ENCODE data around the gene KAZALD1. TPM values are rescaled to one million over a fixed set of nuclear protein-coding genes. Genes with fewer than 3 reads are reported as not detected.

The KAZALD1 gene
- total and polyA plus RNA-seq, 4 donors = 4.1 to 12.1 (median 7.4) TPM

GRCh38 chr10:101063548-101064414, 2.0 kb downstream of the KAZALD1 start:
- peaks cover 2 to 65% (median 24%) of the 10 kb centered on the region in 5 donors for H3K4me1 ChIP-seq (ENCODE audit: control insufficient read depth in 5 of 5, insufficient read depth in 5 of 5, low read length in 5 of 5)
- no peak overlapping the region for H3K9ac ChIP-seq (ENCODE audit: insufficient read depth in 1 of 2, low read length in 2 of 2)
- no peak overlapping the region for H3K4me3 ChIP-seq
- peaks cover 0 to 4% (median 2%) of the 10 kb centered on the region in 3 donors for H3K27me3 ChIP-seq (ENCODE audit: control insufficient read depth in 3 of 3, insufficient read depth in 3 of 3, low read length in 2 of 3)
- H3K9me3 ChIP-seq (ENCODE audit: control insufficient read depth in 4 of 4, insufficient read depth in 3 of 4, low read length in 3 of 4) = no peaks in the 10 kb centered on the region
- ATAC-seq (ENCODE audit: insufficient read depth, low FRiP score) (no peak), DNase-seq (peak in 1 of 3 donors; percentile 29)
- H3K36me3 ChIP-seq (ENCODE audit: control insufficient read depth in 4 of 4, insufficient read depth in 4 of 4, low read length in 4 of 4) = no peaks in the 10 kb centered on the region
- 26 to 46% methylated on average over 15 of the region's 15 CpGs for WGBS, 2 donors
- no peak for TF ChIP-seq CTCF (IDR thresholded peaks at IDR 0.05; ENCODE audit: control extremely low read depth, extremely low read depth)
- H3K27ac ChIP-seq (ENCODE audit: low read depth in 1 of 2, low read length in 1 of 2) = peak overlapping the region in 1 of 2 donors; percentile 97

GRCh38 chr10:101064415-101065030, 2.7 kb downstream of the KAZALD1 start:
- Histone ChIP-seq H3K4me3 (no peak overlapping the region), H3K27ac (ENCODE audit: low read depth in 1 of 2, low read length in 1 of 2) (no peak overlapping the region), H3K9ac (ENCODE audit: insufficient read depth in 1 of 2, low read length in 2 of 2) (no peak overlapping the region), H3K4me1 (ENCODE audit: control insufficient read depth in 5 of 5, insufficient read depth in 5 of 5, low read length in 5 of 5) (peaks cover 2 to 64% (median 24%) of the 10 kb centered on the region in 5 donors), H3K36me3 (ENCODE audit: control insufficient read depth in 4 of 4, insufficient read depth in 4 of 4, low read length in 4 of 4) (no peaks in the 10 kb centered on the region), H3K27me3 (ENCODE audit: control insufficient read depth in 3 of 3, insufficient read depth in 3 of 3, low read length in 2 of 3) (peaks cover 0 to 4% (median 2%) of the 10 kb centered on the region in 3 donors), H3K9me3 (ENCODE audit: control insufficient read depth in 4 of 4, insufficient read depth in 3 of 4, low read length in 3 of 4) (no peaks in the 10 kb centered on the region)
- DNase-seq = no peak
- ATAC-seq (ENCODE audit: insufficient read depth, low FRiP score) = no peak
- 88 to 92% methylated on average over 9 of the region's 9 CpGs for WGBS, 2 donors
- TF ChIP-seq CTCF (IDR thresholded peaks at IDR 0.05; ENCODE audit: control extremely low read depth, extremely low read depth) = no peak

GRCh38 chr10:101065481-101066145, 3.8 kb downstream of the KAZALD1 start:
- H3K9ac ChIP-seq (ENCODE audit: insufficient read depth in 1 of 2, low read length in 2 of 2) = no peak overlapping the region
- ATAC-seq (ENCODE audit: insufficient read depth, low FRiP score) = no peak
- 86 to 89% methylated on average over 3 of the region's 3 CpGs for WGBS, 2 donors

More at GRCh38 chr10:101065481-101066145, 3.8 kb downstream of the KAZALD1 start:
- peaks cover 2 to 55% (median 24%) of the 10 kb centered on the region in 5 donors for H3K4me1 ChIP-seq (ENCODE audit: control insufficient read depth in 5 of 5, insufficient read depth in 5 of 5, low read length in 5 of 5)
- H3K27ac ChIP-seq (ENCODE audit: low read depth in 1 of 2, low read length in 1 of 2) = peak overlapping the region; percentile 36 to 77
- no peak for TF ChIP-seq CTCF (IDR thresholded peaks at IDR 0.05; ENCODE audit: control extremely low read depth, extremely low read depth)
- H3K4me3 ChIP-seq = no peak overlapping the region
- no peaks in the 10 kb centered on the region for H3K9me3 ChIP-seq (ENCODE audit: control insufficient read depth in 4 of 4, insufficient read depth in 3 of 4, low read length in 3 of 4)
- H3K36me3 ChIP-seq (ENCODE audit: control insufficient read depth in 4 of 4, insufficient read depth in 4 of 4, low read length in 4 of 4) = no peaks in the 10 kb centered on the region
- DNase-seq = peak in 2 of 3 donors; percentile 23 to 35
- peaks cover 0 to 4% (median 2%) of the 10 kb centered on the region in 3 donors for H3K27me3 ChIP-seq (ENCODE audit: control insufficient read depth in 3 of 3, insufficient read depth in 3 of 3, low read length in 2 of 3)
